HG03575 (cell line): Measurements from ENCODE around the gene GOT1.

Experiments used
- ATAC-seq: cut with Tn5 transposase; IDR thresholded peaks from one replicate; pipeline ENCODE4 v1.9.1; 2021; ENCODE audit not compliant: unreplicated experiment, insufficient number of reproducible peaks, low FRiP score; ENCODE audit errors: extremely low read depth

Gene GOT1

DNA sequence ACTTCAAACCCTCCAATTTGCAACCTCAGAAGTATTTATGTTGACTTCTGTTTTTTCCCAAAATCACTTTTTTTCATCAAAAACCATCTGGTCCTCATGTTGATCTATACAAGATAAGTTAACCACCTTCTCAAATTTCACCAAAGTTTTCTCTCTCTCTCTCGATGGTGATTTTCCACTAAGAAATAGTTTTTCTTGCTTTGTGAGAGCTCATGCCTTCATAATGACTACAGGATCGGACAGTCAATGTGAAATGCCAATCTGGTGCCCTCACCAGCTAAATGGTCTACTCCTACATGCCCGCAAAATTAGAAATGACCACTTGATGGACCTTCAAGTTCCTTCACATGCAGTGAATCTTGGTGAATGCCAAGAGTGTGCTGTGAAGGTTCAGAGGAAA is 60.9 kb downstream of the GOT1 start:
- ATAC-seq: no peak

DNA sequence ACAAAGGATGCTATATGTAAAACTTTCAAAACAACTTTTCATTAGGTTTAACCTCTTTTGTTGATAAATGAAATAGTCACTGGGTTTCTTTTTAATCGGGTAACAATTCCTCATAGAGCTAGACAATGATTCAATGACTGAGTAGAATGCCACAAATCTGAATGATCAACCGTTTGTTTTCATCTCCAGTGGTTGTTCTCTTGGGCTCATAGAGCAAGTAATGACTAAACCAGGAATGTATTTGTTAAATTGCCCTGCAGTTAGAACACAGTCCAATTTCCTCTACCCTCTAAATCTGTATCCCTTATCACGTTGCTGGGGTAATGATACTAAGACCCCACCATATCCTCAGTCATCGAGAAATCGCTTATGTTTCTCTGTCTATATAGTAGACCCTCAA is 61.3 kb downstream of the GOT1 start:
- ATAC-seq: no peak

DNA sequence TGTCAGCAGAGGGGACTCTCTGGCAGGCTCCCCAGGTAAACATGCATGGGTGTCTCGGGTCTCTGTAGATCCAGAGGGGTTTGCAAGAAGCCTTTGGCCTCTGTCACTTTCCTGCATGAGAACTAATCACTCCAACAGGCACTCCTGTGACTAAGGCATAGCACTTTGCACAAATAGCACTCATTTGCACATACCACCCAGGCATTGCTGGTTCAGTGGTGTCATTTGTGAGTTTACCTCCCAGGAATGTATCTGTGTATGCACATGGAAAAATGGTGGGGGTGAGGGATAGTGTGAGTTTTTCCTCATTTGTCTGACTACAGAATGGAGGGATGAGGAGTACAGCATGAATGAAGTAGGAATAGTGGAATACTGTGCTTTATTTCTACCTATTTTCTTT is 61.8 kb downstream of the GOT1 start:
- ATAC-seq: no peak

DNA sequence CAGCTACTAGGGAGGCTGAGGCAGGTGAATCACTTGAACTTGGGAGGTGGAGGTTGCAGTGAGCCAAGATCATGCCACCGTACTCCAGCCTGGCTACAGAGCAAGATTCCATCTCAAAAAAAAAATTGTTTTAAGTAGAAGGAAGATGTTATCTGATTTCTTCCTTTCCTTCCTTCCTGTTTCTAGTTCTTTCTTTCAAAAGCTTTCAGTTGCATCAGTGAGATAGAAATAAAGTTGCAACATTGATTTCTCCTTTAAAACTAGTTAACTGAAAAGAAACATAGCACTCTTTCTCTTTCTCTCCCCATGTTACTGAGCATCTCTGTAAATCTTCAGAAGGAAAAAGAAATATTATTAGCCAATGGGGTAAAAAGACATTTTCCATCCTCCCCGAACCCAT is 63.8 kb downstream of the GOT1 start:
- no peak for ATAC-seq

DNA sequence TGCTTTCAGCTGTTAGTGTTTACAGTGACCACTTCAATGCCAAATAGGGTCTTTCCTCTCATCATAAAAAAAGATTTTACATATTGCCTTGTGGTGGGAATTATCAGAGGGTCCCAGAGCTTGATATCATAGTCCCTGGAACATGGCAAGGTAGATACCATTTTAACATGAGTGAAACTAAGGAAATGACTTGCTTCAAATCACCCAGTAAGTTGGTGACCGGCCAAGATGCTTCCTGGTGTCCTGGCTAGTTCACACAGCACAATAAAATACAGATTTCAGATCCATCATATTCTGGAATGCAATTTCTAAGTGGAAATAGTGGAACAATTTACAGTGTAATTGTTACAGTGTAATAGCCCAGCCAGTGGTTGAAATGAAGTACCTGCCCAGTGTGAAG is 64.7 kb downstream of the GOT1 start:
- ATAC-seq: no peak

DNA sequence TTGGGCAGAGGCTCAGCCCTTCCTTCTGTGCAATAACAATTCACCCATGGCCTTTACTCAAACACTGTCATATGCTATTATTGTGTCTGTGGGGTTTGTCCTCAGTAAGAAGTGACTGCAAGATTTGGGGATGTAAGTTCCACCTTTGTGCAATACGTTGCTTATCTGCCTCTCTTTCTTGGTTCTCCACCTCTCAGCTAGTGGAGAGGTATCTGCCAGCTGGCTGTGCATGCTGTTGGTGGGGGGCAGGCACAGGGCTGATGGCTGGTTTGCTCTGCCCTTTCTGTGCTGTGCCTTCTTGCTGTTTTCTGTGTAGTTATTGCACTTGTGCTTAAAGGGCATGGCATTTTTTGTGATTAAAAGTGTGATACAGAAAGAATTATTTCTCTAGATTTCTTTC is 65.1 kb downstream of the GOT1 start:
- ATAC-seq: no peak

DNA sequence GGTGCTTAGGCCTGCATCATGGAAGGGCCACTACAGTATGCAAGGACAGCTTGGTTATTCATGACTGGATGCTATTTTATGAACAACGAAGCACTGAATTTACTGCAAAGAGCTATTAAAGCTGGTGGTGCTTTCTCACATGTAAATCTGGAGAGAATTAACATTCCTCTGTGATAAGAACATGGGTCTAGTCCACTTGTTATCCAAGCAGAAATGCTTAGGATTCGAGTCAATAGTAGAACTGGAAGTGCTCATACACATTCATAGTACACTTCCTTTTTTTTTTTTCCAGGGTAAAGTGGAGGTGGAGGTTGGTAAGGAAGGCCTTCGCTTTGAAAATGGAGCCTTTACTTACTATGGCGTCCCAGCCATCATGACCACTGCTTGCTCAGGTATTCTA is 66.3 kb downstream of the GOT1 start:
- ATAC-seq: no peak

DNA sequence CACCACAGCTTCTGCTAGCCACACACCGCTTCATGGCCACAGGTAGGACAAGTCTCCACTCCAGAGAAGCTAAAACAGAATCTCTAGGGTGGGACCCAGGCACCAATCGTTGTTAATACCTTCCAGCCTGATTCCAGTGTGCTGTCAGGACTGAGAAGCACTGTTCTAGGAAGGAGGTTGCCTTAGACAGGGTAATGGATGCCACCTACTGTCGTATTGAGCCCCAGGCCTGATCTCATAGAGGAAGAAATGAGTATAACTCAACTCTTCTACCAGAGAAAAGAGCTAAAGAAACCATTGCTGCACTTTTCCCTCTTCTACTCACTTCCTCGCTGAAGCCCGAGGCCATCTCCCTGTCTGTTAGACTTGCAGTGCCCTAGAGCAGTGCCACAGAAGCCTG is 69.5 kb downstream of the GOT1 start:
- no peak for ATAC-seq

DNA sequence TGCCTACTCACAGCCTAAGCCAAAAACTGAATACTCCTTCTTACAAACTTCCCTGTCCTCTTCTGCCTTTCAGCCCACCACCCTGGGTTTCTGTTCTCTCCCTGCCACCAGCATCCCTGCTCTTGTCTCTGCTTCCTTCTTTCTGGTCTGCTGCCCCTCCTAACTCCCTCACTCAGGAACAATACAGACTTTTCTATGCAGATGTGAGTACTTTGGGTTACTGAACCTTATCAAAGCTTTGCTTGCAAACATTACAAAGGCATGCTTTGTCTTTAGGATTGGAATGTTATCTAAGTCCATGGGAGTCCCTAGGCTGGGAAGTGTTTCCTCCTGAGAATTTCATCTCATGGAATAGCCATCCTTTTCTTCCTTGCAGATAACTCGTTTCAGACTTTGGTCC is 72.3 kb downstream of the GOT1 start:
- ATAC-seq: no peak

DNA sequence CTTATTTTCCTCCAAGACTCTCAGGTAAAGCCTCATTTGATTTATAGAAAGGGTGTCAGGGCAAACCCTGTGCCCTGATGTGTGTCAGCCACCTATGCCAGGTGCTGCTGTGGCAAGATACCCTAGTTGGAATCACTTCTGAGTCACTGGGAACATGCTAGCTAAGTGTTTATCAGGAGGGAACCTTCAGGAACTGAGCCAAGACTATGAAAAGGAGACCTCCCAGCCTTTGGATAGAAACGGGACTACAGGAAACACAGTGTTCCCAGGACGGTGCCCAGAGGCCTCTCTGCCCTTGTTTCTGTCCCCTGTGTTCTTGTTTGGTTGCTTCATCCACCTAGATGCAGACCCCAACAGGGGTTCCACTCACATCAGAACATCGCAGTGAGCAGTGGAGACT is 72.7 kb downstream of the GOT1 start:
- no peak for ATAC-seq

DNA sequence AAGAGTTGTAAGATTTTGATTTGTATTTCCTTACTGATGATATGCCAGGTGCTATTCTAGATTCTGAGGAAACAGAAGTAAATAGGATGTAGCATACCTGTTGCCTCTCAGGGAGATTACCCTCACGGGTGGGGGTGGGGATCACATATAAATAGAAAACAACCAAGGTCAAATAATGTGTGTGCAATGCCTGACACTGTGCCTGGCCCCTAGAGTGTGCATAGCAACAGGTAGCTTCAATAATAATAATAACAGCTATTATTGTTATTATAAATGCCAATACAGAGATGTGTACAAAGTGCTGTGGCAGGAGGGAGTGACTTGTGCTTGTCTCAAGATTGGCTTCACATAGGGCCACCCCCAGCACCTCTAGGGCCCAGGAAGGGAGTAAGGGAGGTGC is 77.2 kb downstream of the GOT1 start:
- no peak for ATAC-seq

DNA sequence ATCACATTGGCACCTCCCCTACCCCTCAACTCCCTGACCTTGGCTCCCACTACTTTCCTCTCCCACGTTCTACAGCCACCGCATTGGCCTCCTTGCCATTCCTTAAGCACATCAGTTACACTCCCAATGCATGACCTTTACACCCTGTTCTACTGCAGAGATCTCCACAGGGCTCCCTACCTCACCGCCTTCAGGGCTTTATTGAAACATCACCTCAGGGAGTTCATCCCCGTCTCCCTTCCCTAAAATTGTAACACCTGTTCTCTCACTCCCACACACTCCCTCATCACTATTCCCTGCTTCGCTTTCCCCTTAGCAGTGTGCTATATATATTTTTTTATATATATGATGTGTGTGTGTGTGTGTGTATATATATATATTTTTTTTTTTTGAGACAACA is 82.8 kb downstream of the GOT1 start:
- ATAC-seq: no peak
